Brain microvascular endothelial cell (primary cell): ENCODE measurements around the gene SCAPER.

Experiments
- DNase-seq: peaks from one replicate; pipeline ENCODE4 v3.0.0-alpha.2; 2020
- H3K27ac ChIP-seq: fragments of 250-450 bp; sonication (Bioruptor Pico); 2 replicates; pipeline ENCODE4 v1.5.1; 2020; ENCODE audit warnings: mild to moderate bottlenecking, moderate library complexity
- H3K27me3 ChIP-seq: fragments of 250-450 bp; sonication (Bioruptor Pico); replicated peaks from 2 replicates; pipeline ENCODE4 v1.5.1; 2020; ENCODE audit warnings: mild to moderate bottlenecking
- H3K36me3 ChIP-seq: fragments of 250-450 bp; sonication (Bioruptor Pico); replicated peaks from 2 replicates; pipeline ENCODE4 v1.5.1; 2020; ENCODE audit warnings: mild to moderate bottlenecking
- H3K4me3 ChIP-seq: 2 replicates; pipeline ENCODE4 v1.5.1; 2011; ENCODE audit warnings: low read depth, mild to moderate bottlenecking, control low read depth, low read length, moderate library complexity
- CTCF ChIP-seq: IDR thresholded peaks from 2 replicates; pipeline ENCODE4 v1.5.1; 2011; ENCODE audit warnings: low read depth, mild to moderate bottlenecking, moderate library complexity, low read length, control low read depth, inconsistent platforms; ENCODE audit errors: missing control alignments
- in situ Hi-C: cut with HindIII; loops from 2 replicates; pipeline ENCODE4 v1.10.0; 2017; ENCODE audit warnings: low sequenced_read_pairs, low pct_ligation_motif_present

Gene SCAPER

DNA sequence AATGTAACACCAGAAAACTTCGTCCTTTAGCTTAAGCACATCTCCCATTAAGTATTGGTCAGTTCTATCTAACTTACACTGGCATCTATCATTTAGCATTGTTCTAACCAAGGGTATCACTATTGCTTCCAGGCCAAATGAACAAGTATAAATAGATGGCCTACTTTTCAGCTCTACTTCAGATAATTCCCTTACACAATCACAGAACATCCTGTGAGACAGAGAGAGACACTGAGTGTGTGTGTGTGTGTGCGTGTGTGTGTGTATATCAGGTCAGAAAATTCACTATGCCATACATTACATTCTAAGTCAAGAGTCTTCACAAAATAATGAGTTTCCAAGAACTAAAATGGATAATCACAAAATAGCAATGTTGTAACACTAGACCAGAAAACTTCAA, 39.1 kb downstream of the SCAPER start:
- no peak for DNase-seq

GRCh38 chr15:76865548-76865991, 39.6 kb downstream of the SCAPER start:
- no peak for DNase-seq
- H3K27me3 ChIP-seq, result no peaks in the 10 kb centered on the region
- no peak for TF ChIP-seq CTCF
- H3K36me3 ChIP-seq, result no peaks in the 10 kb centered on the region
- in situ Hi-C loops, result no loop called here
- no peak overlapping the region for H3K4me3 ChIP-seq
- H3K27ac ChIP-seq, result no peak overlapping the region

More for the DNA sequence above, 39.1 kb downstream of the SCAPER start:
- H3K36me3 ChIP-seq, result no peaks in the 10 kb centered on the region
- no peaks in the 10 kb centered on the region for H3K27me3 ChIP-seq
- no peak overlapping the region for H3K27ac ChIP-seq
- TF ChIP-seq CTCF, result no peak
- in situ Hi-C loops, result no loop called here
- no peak overlapping the region for H3K4me3 ChIP-seq

DNA sequence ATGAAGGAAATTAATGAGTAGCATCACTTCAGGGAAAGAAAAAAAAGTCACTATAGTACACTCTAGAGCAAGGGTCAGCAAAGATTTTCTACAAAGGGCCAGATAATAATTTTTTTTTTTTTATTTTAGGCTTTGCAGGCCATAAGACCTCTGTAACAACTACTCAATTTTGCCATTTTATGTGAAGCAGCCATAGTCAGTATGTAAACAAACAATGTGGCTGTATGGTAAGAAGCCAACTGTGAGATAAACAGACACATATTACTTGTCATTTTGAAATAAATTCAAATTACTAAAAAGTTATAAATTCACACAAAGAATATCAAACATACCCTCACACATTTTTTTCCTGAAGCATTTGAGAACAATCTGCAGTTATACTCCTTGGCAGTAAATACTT, 40.6 kb downstream of the SCAPER start:
- H3K27me3 ChIP-seq, result no peaks in the 10 kb centered on the region
- TF ChIP-seq CTCF, result no peak
- in situ Hi-C loops, result no loop called here

GRCh38 chr15:76863693-76864092, 41.4 kb downstream of the SCAPER start:
- no peak for DNase-seq
- Histone ChIP-seq H3K27ac (no peak overlapping the region), H3K27me3 (no peaks in the 10 kb centered on the region), H3K4me3 (no peak overlapping the region), H3K36me3 (no peaks in the 10 kb centered on the region)
- no peak for TF ChIP-seq CTCF
- in situ Hi-C loops, result no loop called here

More for the DNA sequence above, 40.6 kb downstream of the SCAPER start:
- no peak for DNase-seq
- Histone ChIP-seq H3K36me3 (no peaks in the 10 kb centered on the region), H3K27ac (no peak overlapping the region), H3K4me3 (no peak overlapping the region)

DNA sequence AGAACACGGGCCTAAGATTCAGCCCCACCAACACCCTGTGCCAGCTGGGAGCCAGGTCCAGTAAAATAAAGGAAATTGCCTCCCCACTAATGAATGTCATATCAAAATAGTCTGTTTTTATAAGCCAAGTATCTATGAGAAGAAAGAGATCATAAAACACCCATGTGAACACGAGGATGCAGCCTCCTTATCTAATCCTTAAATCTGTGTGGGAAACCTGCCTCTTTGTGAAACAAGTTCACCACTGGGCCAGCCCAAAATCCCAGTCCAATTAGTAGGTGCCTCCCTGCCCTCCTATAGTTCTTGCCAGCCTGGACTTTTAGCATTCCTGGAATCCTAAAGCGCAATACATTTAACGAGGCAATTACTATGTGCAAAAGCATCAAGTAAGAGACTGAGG, 42.0 kb downstream of the SCAPER start:
- no peak for DNase-seq
- Histone ChIP-seq H3K36me3 (no peaks in the 10 kb centered on the region), H3K27me3 (no peaks in the 10 kb centered on the region), H3K4me3 (no peak overlapping the region), H3K27ac (no peak overlapping the region)
- TF ChIP-seq CTCF, result no peak
- in situ Hi-C loops, result no loop called here

DNA sequence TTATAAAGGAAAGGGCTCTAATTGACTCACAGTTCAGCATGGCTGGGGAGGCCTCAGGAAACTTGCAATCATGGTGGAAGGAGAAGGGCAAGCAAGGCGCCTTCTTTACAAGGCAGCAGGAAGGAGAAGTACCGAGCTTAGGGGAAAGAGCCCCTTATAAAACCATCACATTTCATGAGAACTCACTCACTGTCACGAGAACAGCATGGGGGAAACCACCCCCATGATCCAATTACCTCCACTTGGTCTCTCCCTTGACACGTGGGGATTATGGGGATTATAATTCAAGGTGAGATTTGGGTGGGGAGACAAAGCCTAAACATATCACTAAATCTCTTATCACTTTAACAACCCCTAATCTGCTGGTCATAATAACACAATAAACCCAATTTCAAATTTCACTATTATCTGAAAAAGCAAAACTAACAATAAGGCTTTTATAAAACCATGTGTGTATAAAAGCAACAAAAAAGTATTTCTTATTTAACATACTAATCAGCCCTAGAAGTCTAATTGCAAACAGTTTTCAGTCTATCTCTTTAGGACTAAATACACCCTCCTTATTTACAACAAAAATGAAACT, 43.2 kb downstream of the SCAPER start:
- H3K36me3 ChIP-seq, result no peaks in the 10 kb centered on the region
- in situ Hi-C loops, result no loop called here
- H3K27me3 ChIP-seq, result no peaks in the 10 kb centered on the region
- H3K4me3 ChIP-seq, result no peak overlapping the region
- TF ChIP-seq CTCF, result no peak
- DNase-seq, result no peak
- H3K27ac ChIP-seq, result no peak overlapping the region
